ENCODE data around the gene PINK1. TPM values are rescaled to one million over a fixed set of nuclear protein-coding genes. Genes with fewer than 3 reads are reported as not detected.

Gene PINK1
- total and polyA plus RNA-seq, 2 of the 13 experiments (the other 11 are each of a cell fraction or from before 2014, with no cell fraction given): 15.3 to 16.1 TPM

DNA sequence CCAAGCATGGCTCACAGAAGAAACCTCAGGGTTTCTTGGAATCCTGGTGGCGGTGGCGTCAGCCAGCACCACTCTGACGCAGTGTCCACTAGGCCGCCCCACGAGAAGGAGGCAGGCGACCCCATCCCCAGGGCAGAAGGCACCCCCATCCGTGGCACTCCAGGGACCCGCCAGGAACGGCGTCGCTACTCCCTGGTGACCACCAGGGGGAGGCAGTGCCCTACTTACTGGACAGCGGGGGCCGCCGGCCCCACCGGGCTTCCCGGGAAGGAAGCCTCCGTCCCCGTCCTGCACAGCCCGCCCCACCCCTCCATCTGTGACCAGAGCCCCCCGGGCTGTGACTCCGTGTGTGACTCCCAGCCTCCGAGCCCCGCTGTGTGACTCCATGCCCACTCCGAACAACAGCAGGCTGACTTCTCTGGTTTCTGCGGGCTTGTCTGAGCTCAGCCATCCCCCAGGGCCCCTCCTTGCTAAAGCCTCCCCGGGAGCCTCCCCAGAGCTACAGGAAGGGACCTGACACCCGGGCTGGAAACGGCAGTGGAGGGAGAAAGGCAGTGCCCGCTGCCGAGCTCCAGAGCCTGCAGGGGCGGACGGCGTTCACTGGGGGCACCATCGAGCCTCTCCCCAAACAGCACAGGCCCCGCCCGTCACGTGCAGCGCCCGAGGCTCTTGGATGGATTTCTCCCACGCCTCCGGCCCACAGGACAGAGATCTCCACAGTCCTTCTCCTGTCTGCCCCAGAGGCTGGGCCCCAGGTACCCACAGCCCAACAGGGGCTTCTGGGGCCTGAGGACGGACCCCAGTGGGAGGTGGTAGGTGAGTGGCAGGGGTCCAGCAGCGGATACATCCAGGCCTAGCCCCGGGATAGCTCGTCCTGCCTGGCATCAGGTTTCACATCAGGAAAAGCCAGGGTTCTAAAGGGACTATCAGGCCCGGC lies 63.4 kb downstream of the PINK1 start (continued):
- peak; percentile 40 for TF ChIP-seq ZMYM3 (CRISPR knock-in tag; IDR thresholded peaks at IDR 0.05)
- TF ChIP-seq, protein P1, sequence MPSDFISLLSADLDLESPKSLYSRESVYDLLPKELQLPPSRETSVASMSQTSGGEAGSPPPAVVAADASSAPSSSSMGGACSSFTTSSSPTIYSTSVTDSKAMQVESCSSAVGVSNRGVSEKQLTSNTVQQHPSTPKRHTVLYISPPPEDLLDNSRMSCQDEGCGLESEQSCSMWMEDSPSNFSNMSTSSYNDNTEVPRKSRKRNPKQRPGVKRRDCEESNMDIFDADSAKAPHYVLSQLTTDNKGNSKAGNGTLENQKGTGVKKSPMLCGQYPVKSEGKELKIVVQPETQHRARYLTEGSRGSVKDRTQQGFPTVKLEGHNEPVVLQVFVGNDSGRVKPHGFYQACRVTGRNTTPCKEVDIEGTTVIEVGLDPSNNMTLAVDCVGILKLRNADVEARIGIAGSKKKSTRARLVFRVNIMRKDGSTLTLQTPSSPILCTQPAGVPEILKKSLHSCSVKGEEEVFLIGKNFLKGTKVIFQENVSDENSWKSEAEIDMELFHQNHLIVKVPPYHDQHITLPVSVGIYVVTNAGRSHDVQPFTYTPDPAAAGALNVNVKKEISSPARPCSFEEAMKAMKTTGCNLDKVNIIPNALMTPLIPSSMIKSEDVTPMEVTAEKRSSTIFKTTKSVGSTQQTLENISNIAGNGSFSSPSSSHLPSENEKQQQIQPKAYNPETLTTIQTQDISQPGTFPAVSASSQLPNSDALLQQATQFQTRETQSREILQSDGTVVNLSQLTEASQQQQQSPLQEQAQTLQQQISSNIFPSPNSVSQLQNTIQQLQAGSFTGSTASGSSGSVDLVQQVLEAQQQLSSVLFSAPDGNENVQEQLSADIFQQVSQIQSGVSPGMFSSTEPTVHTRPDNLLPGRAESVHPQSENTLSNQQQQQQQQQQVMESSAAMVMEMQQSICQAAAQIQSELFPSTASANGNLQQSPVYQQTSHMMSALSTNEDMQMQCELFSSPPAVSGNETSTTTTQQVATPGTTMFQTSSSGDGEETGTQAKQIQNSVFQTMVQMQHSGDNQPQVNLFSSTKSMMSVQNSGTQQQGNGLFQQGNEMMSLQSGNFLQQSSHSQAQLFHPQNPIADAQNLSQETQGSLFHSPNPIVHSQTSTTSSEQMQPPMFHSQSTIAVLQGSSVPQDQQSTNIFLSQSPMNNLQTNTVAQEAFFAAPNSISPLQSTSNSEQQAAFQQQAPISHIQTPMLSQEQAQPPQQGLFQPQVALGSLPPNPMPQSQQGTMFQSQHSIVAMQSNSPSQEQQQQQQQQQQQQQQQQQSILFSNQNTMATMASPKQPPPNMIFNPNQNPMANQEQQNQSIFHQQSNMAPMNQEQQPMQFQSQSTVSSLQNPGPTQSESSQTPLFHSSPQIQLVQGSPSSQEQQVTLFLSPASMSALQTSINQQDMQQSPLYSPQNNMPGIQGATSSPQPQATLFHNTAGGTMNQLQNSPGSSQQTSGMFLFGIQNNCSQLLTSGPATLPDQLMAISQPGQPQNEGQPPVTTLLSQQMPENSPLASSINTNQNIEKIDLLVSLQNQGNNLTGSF (CRISPR knock-in tag; IDR thresholded peaks at IDR 0.05): no peak
- TF ChIP-seq ARNTL (CRISPR knock-in tag; IDR thresholded peaks at IDR 0.05): 0 out of 2 replicates have a peak, but pooled peaks have one; percentile 32
- TF ChIP-seq, protein P2, sequence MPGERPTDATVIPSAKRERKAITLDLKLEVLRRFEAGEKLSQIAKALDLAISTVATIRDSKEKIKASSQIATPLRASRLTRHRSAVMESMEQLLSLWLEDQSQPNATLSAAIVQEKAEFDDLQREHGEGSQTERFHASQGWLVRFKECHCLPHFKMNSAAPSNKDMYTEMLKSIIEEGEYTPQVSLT (CRISPR knock-in tag; IDR thresholded peaks at IDR 0.05; ENCODE audit: borderline replicate concordance, low read depth): no peak
- no peak for TF ChIP-seq TBL1XR1 (IDR thresholded peaks at IDR 0.05; ENCODE audit: borderline replicate concordance, low read length, partially characterized antibody)
- no peak for TF ChIP-seq HDAC2 (CRISPR knock-in tag; IDR thresholded peaks at IDR 0.05)
- 0 out of 2 replicates have a peak, but pooled peaks have one; percentile 30 for TF ChIP-seq HOXA5 (CRISPR knock-in tag; IDR thresholded peaks at IDR 0.05)
- no peak; the same call in 1 of the 2 replicates for TF ChIP-seq ESRRA (CRISPR knock-in tag; IDR thresholded peaks at IDR 0.05; ENCODE audit: low read depth)
- TF ChIP-seq FOXA1 (IDR thresholded peaks at IDR 0.05): no peak
- TF ChIP-seq FOXA1 (CRISPR knock-in tag; IDR thresholded peaks at IDR 0.05): no peak
- no peak; the same call in 1 of the 2 replicates for TF ChIP-seq SPEN (CRISPR knock-in tag; IDR thresholded peaks at IDR 0.05; ENCODE audit: low read depth)
- no peak for TF ChIP-seq PHF5A (CRISPR knock-in tag; IDR thresholded peaks at IDR 0.05; ENCODE audit: low read depth, unreplicated experiment)
- no peak for TF ChIP-seq ZNF7 (CRISPR knock-in tag; IDR thresholded peaks at IDR 0.05)
- TF ChIP-seq FOXO1 (CRISPR knock-in tag; IDR thresholded peaks at IDR 0.05): no peak; the same call in 1 of the 2 replicates
- no peak for TF ChIP-seq ZNF124 (CRISPR knock-in tag; IDR thresholded peaks at IDR 0.05)
- 0 out of 2 replicates have a peak, but pooled peaks have one; percentile 2 for TF ChIP-seq POGZ (CRISPR knock-in tag; IDR thresholded peaks at IDR 0.05)
- no peak for TF ChIP-seq NBN (conservative IDR thresholded peaks at IDR 0.05)
- no peak for TF ChIP-seq EP300 (IDR thresholded peaks at IDR 0.05; ENCODE audit: low read depth in 2 of 2, low read length in 2 of 2)
- TF ChIP-seq EP300 (CRISPR knock-in tag; IDR thresholded peaks at IDR 0.05; ENCODE audit: borderline replicate concordance): no peak
- TF ChIP-seq, protein P3, sequence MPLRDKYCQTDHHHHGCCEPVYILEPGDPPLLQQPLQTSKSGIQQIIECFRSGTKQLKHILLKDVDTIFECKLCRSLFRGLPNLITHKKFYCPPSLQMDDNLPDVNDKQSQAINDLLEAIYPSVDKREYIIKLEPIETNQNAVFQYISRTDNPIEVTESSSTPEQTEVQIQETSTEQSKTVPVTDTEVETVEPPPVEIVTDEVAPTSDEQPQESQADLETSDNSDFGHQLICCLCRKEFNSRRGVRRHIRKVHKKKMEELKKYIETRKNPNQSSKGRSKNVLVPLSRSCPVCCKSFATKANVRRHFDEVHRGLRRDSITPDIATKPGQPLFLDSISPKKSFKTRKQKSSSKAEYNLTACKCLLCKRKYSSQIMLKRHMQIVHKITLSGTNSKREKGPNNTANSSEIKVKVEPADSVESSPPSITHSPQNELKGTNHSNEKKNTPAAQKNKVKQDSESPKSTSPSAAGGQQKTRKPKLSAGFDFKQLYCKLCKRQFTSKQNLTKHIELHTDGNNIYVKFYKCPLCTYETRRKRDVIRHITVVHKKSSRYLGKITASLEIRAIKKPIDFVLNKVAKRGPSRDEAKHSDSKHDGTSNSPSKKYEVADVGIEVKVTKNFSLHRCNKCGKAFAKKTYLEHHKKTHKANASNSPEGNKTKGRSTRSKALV (CRISPR knock-in tag; IDR thresholded peaks at IDR 0.05): no peak
- no peak for TF ChIP-seq ZSCAN12 (CRISPR knock-in tag; IDR thresholded peaks at IDR 0.05)
- TF ChIP-seq ZZZ3 (CRISPR knock-in tag; IDR thresholded peaks at IDR 0.05; ENCODE audit: borderline replicate concordance): peak; percentile 53; the same call in 1 of the 2 replicates
- TF ChIP-seq PTBP1 (IDR thresholded peaks at IDR 0.05; ENCODE audit: low read depth, low read length, poor library complexity, severe bottlenecking): no peak
- TF ChIP-seq ZNF780A (CRISPR knock-in tag; IDR thresholded peaks at IDR 0.05): no peak

All from HepG2 (cell line).